OCI-LY1 (cell line): Measurements from ENCODE around the gene EML6.
A peak's percentile ranks its signal among the peaks of the same experiment; 100 is the strongest.

Source experiments
- H2AFZ ChIP-seq: fragments of 200-600 bp; sonication (generic), shearing (Covaris generic); 2 replicates; pipeline ENCODE4 v1.6.0; 2014; ENCODE audit warnings: antibody characterized with exemption, mild to moderate bottlenecking, low read length
- H3F3A ChIP-seq: fragments of 200-600 bp; sonication (generic), shearing (Covaris generic); 2 replicates; pipeline ENCODE4 v1.6.0; 2014; ENCODE audit warnings: mild to moderate bottlenecking, antibody characterized with exemption, low read length, moderate library complexity; ENCODE audit not compliant: insufficient read depth
- H3K27ac ChIP-seq: fragments of 200-600 bp; sonication (generic); 2 replicates; pipeline ENCODE4 v1.5.1; 2014; ENCODE audit warnings: low read length, mixed run types, mild to moderate bottlenecking, low read depth; ENCODE audit not compliant: poor library complexity, severe bottlenecking
- H3K27me3 ChIP-seq: fragments of 200-600 bp; sonication (generic); 2 replicates; pipeline ENCODE4 v1.6.0; 2014; ENCODE audit warnings: antibody characterized with exemption, mild to moderate bottlenecking, low read length, moderate library complexity; ENCODE audit not compliant: insufficient read depth
- H3K36me3 ChIP-seq: fragments of 200-600 bp; sonication (generic); 2 replicates; pipeline ENCODE4 v1.6.1; 2014; ENCODE audit warnings: mild to moderate bottlenecking, antibody characterized with exemption, low read length, moderate library complexity, mixed read lengths; ENCODE audit not compliant: insufficient read depth
- H3K4me1 ChIP-seq: fragments of 200-600 bp; sonication (generic); 2 replicates; pipeline ENCODE4 v1.5.1; 2014; ENCODE audit warnings: mild to moderate bottlenecking, low read length, moderate library complexity; ENCODE audit not compliant: insufficient read depth, severe bottlenecking
- H3K4me2 ChIP-seq: fragments of 200-600 bp; sonication (generic), shearing (Covaris generic); 2 replicates; pipeline ENCODE4 v1.6.1; 2014; ENCODE audit warnings: low read length
- H3K4me3 ChIP-seq: fragments of 200-600 bp; sonication (generic); 2 replicates; pipeline ENCODE4 v1.5.1; 2014; ENCODE audit warnings: low read length, low read depth, mild to moderate bottlenecking, mixed read lengths; ENCODE audit not compliant: poor library complexity, severe bottlenecking
- H3K79me2 ChIP-seq: fragments of 200-600 bp; shearing (Covaris generic); 2 replicates; pipeline ENCODE4 v1.6.1; 2016; ENCODE audit warnings: mixed run types, low read length, mixed read lengths; ENCODE audit not compliant: insufficient read depth
- H3K9ac ChIP-seq: fragments of 200-600 bp; sonication (generic), shearing (Covaris generic); 2 replicates; pipeline ENCODE4 v1.6.1; 2014; ENCODE audit warnings: mild to moderate bottlenecking, low read length, mixed read lengths
- H3K9me2 ChIP-seq: fragments of 200-600 bp; sonication (generic), shearing (Covaris generic); 2 replicates; pipeline ENCODE4 v1.6.1; 2014; ENCODE audit warnings: low read depth, mild to moderate bottlenecking, low read length, mixed read lengths
- H3K9me3 ChIP-seq: fragments of 200-600 bp; shearing (Covaris generic); 2 replicates; pipeline ENCODE4 v1.6.1; 2014; ENCODE audit warnings: low read length, mixed read lengths
- H4K20me1 ChIP-seq: fragments of 200-600 bp; sonication (generic), shearing (Covaris generic); 2 replicates; pipeline ENCODE4 v1.6.0; 2016; ENCODE audit warnings: mild to moderate bottlenecking, low read length; ENCODE audit not compliant: insufficient read depth
- CTCF ChIP-seq: fragments of 200-600 bp; sonication (generic), shearing (Covaris generic); IDR thresholded peaks from 2 replicates; pipeline ENCODE4 v1.5.1; 2017; ENCODE audit warnings: mild to moderate bottlenecking, antibody characterized with exemption, low read length, moderate library complexity, mixed read lengths
- EZH2 ChIP-seq: fragments of 200-600 bp; sonication (generic), shearing (Covaris generic); IDR thresholded peaks from 2 replicates; pipeline ENCODE4 v1.8.0; 2017; ENCODE audit warnings: borderline replicate concordance, mixed run types, mild to moderate bottlenecking, antibody characterized with exemption, low read length, moderate library complexity, mixed read lengths

EML6 gene

DNA sequence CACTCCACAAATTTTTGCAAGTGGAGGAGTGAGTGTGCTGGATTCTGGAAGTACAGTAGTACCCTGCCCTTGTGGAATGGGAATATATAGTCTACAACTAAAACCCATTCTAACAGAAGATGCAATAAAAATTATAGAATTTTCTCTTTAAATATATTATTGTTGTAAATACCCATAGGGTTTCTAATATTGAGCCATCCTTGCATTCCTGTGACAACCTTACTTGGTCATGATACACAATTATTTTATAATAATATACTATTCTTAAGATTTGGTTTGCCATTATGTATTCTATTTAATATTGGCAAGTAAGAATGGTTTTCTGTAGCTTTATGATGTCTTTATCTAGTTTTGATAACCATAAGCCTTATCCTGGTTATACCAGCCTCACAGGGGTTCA, 52.2 kb downstream of the EML6 start:
- H3K9me2 ChIP-seq: no peaks in the 10 kb centered on the region
- no peaks in the 10 kb centered on the region for H3F3A ChIP-seq
- no peak overlapping the region for H3K9ac ChIP-seq
- H3K4me2 ChIP-seq: no peak overlapping the region
- H3K36me3 ChIP-seq: peaks cover 22% of the 10 kb centered on the region
- no peak overlapping the region for H3K27ac ChIP-seq
- no peaks in the 10 kb centered on the region for H3K27me3 ChIP-seq
- no peak overlapping the region for H3K4me3 ChIP-seq
- no peak for TF ChIP-seq CTCF
- no peak for TF ChIP-seq EZH2
- no peaks in the 10 kb centered on the region for H3K79me2 ChIP-seq
- H3K4me1 ChIP-seq: no peaks in the 10 kb centered on the region
- H2AFZ ChIP-seq: no peak overlapping the region
- peaks cover 11% of the 10 kb centered on the region for H3K9me3 ChIP-seq
- H4K20me1 ChIP-seq: no peaks in the 10 kb centered on the region

GRCh38 chr2:54776494-54776893, 53.0 kb downstream of the EML6 start:
- H3K79me2 ChIP-seq: no peaks in the 10 kb centered on the region
- no peaks in the 10 kb centered on the region for H4K20me1 ChIP-seq
- H3K27ac ChIP-seq: no peak overlapping the region
- H3K36me3 ChIP-seq: peaks cover 22% of the 10 kb centered on the region
- TF ChIP-seq EZH2 (no peak), CTCF (no peak)
- no peak overlapping the region for H3K4me2 ChIP-seq
- H3K4me1 ChIP-seq: no peaks in the 10 kb centered on the region
- no peaks in the 10 kb centered on the region for H3K27me3 ChIP-seq
- H3F3A ChIP-seq: no peaks in the 10 kb centered on the region
- H3K9ac ChIP-seq: no peak overlapping the region
- H3K9me2 ChIP-seq: no peaks in the 10 kb centered on the region
- H2AFZ ChIP-seq: no peak overlapping the region
- H3K9me3 ChIP-seq: peaks cover 11% of the 10 kb centered on the region
- H3K4me3 ChIP-seq: no peak overlapping the region

GRCh38 chr2:54783349-54783748, 59.9 kb downstream of the EML6 start:
- Histone ChIP-seq H3K4me3 (no peak overlapping the region), H3K79me2 (peaks cover 4% of the 10 kb centered on the region), H3K4me2 (peak overlapping the region; percentile 35), H3F3A (no peaks in the 10 kb centered on the region), H4K20me1 (no peaks in the 10 kb centered on the region), H3K27me3 (no peaks in the 10 kb centered on the region), H2AFZ (no peak overlapping the region), H3K27ac (peak overlapping the region; percentile 41), H3K9me3 (no peaks in the 10 kb centered on the region), H3K36me3 (peaks cover 4% of the 10 kb centered on the region; the same call in 1 of the 2 replicates), H3K9me2 (no peaks in the 10 kb centered on the region), H3K4me1 (peaks cover 48% of the 10 kb centered on the region), H3K9ac (no peak overlapping the region; the same call in 1 of the 2 replicates)
- TF ChIP-seq EZH2 (no peak), CTCF (no peak)
